ENCODE results near the gene SLC7A6OS. TPM values are rescaled to one million over a fixed set of nuclear protein-coding genes. Genes with fewer than 3 reads are reported as not detected.

SLC7A6OS gene
- total RNA-seq, 6 experiments from 2014 or later, result 10.5 to 16.2 (median 13.7) TPM

- no peak overlapping the region for H3K4me3 Mint-ChIP-seq
- peaks cover 16% of the 10 kb centered on the region for H3K4me1 Mint-ChIP-seq (ENCODE audit: low read depth)
- H3K36me3 Mint-ChIP-seq (ENCODE audit: low read depth), result peaks cover 14% of the 10 kb centered on the region; the same call in 1 of the 2 replicates
- DNase-seq, result no peak
- no peaks in the 10 kb centered on the region for H3K27me3 Mint-ChIP-seq (ENCODE audit: insufficient read depth)
- no peak overlapping the region for H3K27ac Mint-ChIP-seq
- no peaks in the 10 kb centered on the region for H3K9me3 Mint-ChIP-seq
- TF ChIP-seq CTCF (IDR thresholded peaks at IDR 0.05), result no peak
Observed at GRCh38 chr16:68253721-68254120, 57.0 kb downstream of the SLC7A6OS start.

GRCh38 chr16:68252383-68252782 lies 58.4 kb downstream of the SLC7A6OS start:
- H3K4me1 Mint-ChIP-seq (ENCODE audit: low read depth), result peaks cover 7% of the 10 kb centered on the region
- DNase-seq, result no peak
- H3K27ac Mint-ChIP-seq, result no peak overlapping the region
- no peak for TF ChIP-seq CTCF (IDR thresholded peaks at IDR 0.05)
- H3K4me3 Mint-ChIP-seq, result no peak overlapping the region
- no peaks in the 10 kb centered on the region for H3K9me3 Mint-ChIP-seq
- H3K27me3 Mint-ChIP-seq (ENCODE audit: insufficient read depth), result no peaks in the 10 kb centered on the region
- H3K36me3 Mint-ChIP-seq (ENCODE audit: low read depth), result peaks cover 8% of the 10 kb centered on the region; the same call in 1 of the 2 replicates

- TF ChIP-seq CTCF (IDR thresholded peaks at IDR 0.05), result no peak
- H3K27ac Mint-ChIP-seq, result no peak overlapping the region
- peaks cover 8% of the 10 kb centered on the region; the same call in 1 of the 2 replicates for H3K36me3 Mint-ChIP-seq (ENCODE audit: low read depth)
- no peaks in the 10 kb centered on the region for H3K9me3 Mint-ChIP-seq
- H3K4me1 Mint-ChIP-seq (ENCODE audit: low read depth), result peaks cover 10% of the 10 kb centered on the region
- H3K4me3 Mint-ChIP-seq, result no peak overlapping the region
- DNase-seq, result no peak
- no peaks in the 10 kb centered on the region for H3K27me3 Mint-ChIP-seq (ENCODE audit: insufficient read depth)
Observed at GRCh38 chr16:68251832-68252231, 58.9 kb downstream of the SLC7A6OS start.

- Mint-ChIP-seq H3K9me3 (no peaks in the 10 kb centered on the region), H3K27ac (no peak overlapping the region), H3K4me1 (ENCODE audit: low read depth) (peaks cover 18% of the 10 kb centered on the region), H3K27me3 (ENCODE audit: insufficient read depth) (no peaks in the 10 kb centered on the region), H3K4me3 (no peak overlapping the region), H3K36me3 (ENCODE audit: low read depth) (peaks cover 8% of the 10 kb centered on the region; the same call in 1 of the 2 replicates)
- no peak for DNase-seq
- no peak for TF ChIP-seq CTCF (IDR thresholded peaks at IDR 0.05)
Observed at GRCh38 chr16:68250951-68251350, 59.8 kb downstream of the SLC7A6OS start.

- no peak for TF ChIP-seq CTCF (IDR thresholded peaks at IDR 0.05)
- peaks cover 8% of the 10 kb centered on the region; the same call in 1 of the 2 replicates for H3K36me3 Mint-ChIP-seq (ENCODE audit: low read depth)
- H3K9me3 Mint-ChIP-seq, result no peaks in the 10 kb centered on the region
- H3K27me3 Mint-ChIP-seq (ENCODE audit: insufficient read depth), result no peaks in the 10 kb centered on the region; the same call in 1 of the 2 replicates
- H3K27ac Mint-ChIP-seq, result no peak overlapping the region
- no peak for DNase-seq
- H3K4me1 Mint-ChIP-seq (ENCODE audit: low read depth), result peaks cover 30% of the 10 kb centered on the region
- H3K4me3 Mint-ChIP-seq, result no peak overlapping the region
Observed at GRCh38 chr16:68249371-68249770, 61.4 kb downstream of the SLC7A6OS start.

Other genes starting within 250 kb of the SLC7A6OS start
- 10 to 100 TPM; 17.2 to 20.7 (median 19.9) TPM for gene NFATC3, start 225.6 kb downstream of the SLC7A6OS start, total RNA-seq (2021; fragmentation: NEBNext Ultra II Directional; extraction: Animal tissue kit (Norgen Biotek cat#: 25700))
- gene ESRP2, start 74.8 kb downstream of the SLC7A6OS start, total RNA-seq (2021; fragmentation: NEBNext Ultra II Directional; extraction: Animal tissue kit (Norgen Biotek cat#: 25700)), result under 1 TPM in 4 of 6 experiments, not detected in 2; 0.05 to 0.14 (median 0.10) TPM
- 10 to 100 TPM; 40.1 to 47.4 (median 44.4) TPM for gene PLA2G15, start 65.6 kb downstream of the SLC7A6OS start, total RNA-seq (2021; fragmentation: NEBNext Ultra II Directional; extraction: Animal tissue kit (Norgen Biotek cat#: 25700))
- gene SLC7A6, start 46.4 kb downstream of the SLC7A6OS start, total RNA-seq (2021; fragmentation: NEBNext Ultra II Directional; extraction: Animal tissue kit (Norgen Biotek cat#: 25700)), result 10 to 100 TPM; 46.1 to 56.6 (median 50.8) TPM
- gene PRMT7, start 73 bp upstream of the SLC7A6OS start, total RNA-seq (2021; fragmentation: NEBNext Ultra II Directional; extraction: Animal tissue kit (Norgen Biotek cat#: 25700)), result 10 to 100 TPM; 32.1 to 37.7 (median 36.4) TPM
- under 1 TPM; 0.05 to 0.73 (median 0.30) TPM for gene SMPD3, start 137.6 kb upstream of the SLC7A6OS start, total RNA-seq (2021; fragmentation: NEBNext Ultra II Directional; extraction: Animal tissue kit (Norgen Biotek cat#: 25700))
- 10 to 100 TPM; 13.3 to 17.0 (median 13.9) TPM for gene ZFP90, start 228.3 kb upstream of the SLC7A6OS start, total RNA-seq (2021; fragmentation: NEBNext Ultra II Directional; extraction: Animal tissue kit (Norgen Biotek cat#: 25700))